ENCODE results near the gene PTPN11.

PTPN11 gene

DNA sequence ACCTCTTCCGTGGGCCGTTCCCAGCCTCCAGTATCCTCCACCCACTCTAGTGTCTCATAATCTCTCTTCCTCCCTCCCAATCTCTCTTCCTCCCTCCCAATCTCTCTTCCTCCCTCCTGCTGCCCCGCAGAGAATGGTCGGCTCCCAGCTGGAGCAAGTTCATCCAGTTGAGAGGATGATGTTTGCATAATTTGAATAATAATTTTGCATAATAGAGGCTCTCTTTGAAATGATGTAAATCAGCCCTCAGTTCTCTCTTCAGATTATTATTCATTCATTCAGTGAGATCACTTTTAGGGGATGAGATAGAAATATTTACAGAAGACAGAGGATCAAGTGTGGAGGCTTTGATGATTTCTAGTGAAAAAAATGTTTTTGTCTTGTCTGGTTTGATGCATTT lies 125.0 kb downstream of the PTPN11 start:
- DNase-seq (ENCODE audit: low read depth) = no peak
- TF ChIP-seq, protein P1, sequence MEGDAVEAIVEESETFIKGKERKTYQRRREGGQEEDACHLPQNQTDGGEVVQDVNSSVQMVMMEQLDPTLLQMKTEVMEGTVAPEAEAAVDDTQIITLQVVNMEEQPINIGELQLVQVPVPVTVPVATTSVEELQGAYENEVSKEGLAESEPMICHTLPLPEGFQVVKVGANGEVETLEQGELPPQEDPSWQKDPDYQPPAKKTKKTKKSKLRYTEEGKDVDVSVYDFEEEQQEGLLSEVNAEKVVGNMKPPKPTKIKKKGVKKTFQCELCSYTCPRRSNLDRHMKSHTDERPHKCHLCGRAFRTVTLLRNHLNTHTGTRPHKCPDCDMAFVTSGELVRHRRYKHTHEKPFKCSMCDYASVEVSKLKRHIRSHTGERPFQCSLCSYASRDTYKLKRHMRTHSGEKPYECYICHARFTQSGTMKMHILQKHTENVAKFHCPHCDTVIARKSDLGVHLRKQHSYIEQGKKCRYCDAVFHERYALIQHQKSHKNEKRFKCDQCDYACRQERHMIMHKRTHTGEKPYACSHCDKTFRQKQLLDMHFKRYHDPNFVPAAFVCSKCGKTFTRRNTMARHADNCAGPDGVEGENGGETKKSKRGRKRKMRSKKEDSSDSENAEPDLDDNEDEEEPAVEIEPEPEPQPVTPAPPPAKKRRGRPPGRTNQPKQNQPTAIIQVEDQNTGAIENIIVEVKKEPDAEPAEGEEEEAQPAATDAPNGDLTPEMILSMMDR (conservative IDR thresholded peaks at IDR 0.05; ENCODE audit: low read depth, low read length) = no peak

DNA sequence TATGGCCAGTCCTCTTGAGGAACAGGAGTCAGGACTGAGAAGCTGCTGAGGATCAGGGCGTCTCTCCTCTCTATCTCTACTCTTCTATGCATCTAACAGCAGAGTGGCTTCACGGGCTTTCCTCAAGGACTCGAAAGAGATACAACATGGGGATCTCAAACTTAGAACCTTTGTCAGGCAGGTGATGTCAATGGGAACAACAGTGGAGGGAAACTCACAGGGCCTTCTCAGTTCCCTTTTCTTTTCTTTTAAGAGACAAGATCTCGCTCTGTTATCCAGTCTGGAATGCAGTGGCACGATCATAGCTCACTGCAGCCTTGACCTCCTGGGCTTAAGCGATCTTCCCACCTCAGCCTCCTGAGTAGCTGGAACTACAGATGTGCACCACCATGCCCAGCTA lies 127.6 kb downstream of the PTPN11 start:
- TF ChIP-seq, protein P1 (conservative IDR thresholded peaks at IDR 0.05; ENCODE audit: low read depth, low read length) = no peak

More for the DNA sequence above, 125.0 kb downstream of the PTPN11 start:
- H3K4me3 ChIP-seq (ENCODE audit: low read depth, low read length) = no peak overlapping the region

DNA sequence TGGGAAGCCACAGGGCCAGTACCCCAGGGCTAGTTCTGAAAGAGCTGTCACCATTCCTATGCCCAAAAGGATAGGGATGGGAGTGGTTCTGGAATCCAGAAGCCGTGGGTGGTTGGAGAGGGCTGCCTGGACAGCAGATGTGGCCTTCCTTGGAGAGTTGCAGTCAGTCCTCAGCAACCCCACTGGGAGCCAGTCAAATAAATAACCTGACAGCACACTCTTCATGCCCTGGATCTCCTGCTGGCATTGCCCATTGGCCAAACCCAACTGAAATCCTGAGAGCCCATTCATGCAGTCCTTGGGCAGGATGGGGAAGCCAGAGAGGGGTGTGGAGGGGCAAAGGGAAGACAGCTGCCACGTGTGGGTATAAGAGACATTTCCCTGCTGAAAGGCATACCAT lies 128.2 kb downstream of the PTPN11 start:
- TF ChIP-seq, protein P1 (conservative IDR thresholded peaks at IDR 0.05; ENCODE audit: low read depth, low read length) = no peak
- no peak overlapping the region for H3K4me3 ChIP-seq (ENCODE audit: low read depth, low read length)
- DNase-seq (ENCODE audit: low read depth) = no peak

More for the DNA sequence above, 127.6 kb downstream of the PTPN11 start:
- no peak overlapping the region for H3K4me3 ChIP-seq (ENCODE audit: low read depth, low read length)
- DNase-seq (ENCODE audit: low read depth) = no peak

DNA sequence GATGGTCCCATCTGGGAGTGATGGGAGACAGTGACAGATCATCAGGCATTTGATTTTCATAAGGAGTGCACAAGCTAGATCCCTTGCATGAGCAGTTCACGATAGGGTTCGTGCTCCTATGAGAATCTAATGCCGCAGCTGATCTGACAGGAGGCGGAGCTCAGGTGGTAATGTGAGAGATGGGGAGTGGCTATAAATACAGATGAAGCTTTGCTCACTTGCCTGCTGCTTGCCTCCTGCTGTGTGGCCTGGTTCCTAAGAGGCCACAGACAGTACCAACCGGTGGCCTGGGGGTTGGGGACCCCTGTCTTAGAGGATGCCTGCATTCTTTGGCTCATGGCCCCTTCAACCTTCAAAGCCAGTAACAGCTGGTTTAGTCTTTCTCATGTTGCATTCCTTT lies 130.3 kb downstream of the PTPN11 start:
- no peak for DNase-seq (ENCODE audit: low read depth)
- H3K4me3 ChIP-seq (ENCODE audit: low read depth, low read length) = no peak overlapping the region
- TF ChIP-seq, protein P1 (conservative IDR thresholded peaks at IDR 0.05; ENCODE audit: low read depth, low read length) = no peak

DNA sequence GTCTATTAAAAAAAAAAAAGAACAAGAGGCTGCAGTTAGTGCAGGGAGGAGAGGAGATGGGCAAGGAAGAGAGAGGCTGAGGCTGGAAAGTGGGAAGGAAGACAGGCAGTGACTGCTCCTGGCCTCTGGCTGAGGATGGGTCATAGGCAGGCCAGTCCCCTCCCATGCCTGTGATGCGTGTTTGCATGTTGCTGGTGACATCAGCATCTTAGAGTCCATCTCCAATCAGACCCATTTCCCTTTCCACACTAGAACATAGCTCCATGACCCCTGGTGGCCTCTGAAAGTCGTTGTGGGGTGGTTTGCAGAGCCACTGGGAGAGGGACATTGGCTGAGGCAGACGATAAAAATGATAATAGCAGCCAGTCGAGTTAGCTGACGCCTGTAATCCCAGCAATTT lies 132.9 kb downstream of the PTPN11 start:
- TF ChIP-seq, protein P1 (conservative IDR thresholded peaks at IDR 0.05; ENCODE audit: low read depth, low read length) = no peak
- H3K4me3 ChIP-seq (ENCODE audit: low read depth, low read length) = no peak overlapping the region
- DNase-seq (ENCODE audit: low read depth) = no peak

DNA sequence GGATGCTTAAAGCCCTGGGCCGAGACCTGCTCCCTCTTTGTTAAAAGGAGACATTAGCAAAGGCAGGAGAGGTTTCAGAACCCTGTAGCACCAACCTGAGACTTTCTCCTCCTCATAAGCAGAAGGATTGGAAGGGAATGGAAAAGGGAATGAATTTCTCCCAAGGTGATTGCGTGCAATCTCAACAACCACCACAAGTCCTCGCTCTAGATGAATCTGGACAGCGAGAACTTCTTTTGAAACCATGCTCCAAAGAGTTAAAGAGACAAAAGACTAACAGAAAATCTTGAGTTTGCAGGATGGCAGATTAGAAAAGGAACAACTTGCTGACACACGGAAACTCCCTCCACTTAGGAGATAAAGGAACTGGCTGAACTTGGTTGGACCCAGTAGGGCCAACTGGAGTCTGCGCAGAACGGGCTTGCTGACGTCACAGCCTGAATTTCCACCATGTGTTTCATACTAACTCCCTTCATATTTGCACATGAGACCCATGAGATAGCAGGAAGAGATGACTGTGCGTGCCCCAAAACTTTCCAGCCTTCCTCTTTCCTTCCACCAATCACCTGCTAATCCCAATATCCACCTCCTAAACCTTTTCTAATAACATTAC lies 137.0 kb downstream of the PTPN11 start:
- no peak overlapping the region for H3K4me3 ChIP-seq (ENCODE audit: low read depth, low read length)
- no peak for DNase-seq (ENCODE audit: low read depth)
- TF ChIP-seq, protein P1 (conservative IDR thresholded peaks at IDR 0.05; ENCODE audit: low read depth, low read length) = no peak

DNA sequence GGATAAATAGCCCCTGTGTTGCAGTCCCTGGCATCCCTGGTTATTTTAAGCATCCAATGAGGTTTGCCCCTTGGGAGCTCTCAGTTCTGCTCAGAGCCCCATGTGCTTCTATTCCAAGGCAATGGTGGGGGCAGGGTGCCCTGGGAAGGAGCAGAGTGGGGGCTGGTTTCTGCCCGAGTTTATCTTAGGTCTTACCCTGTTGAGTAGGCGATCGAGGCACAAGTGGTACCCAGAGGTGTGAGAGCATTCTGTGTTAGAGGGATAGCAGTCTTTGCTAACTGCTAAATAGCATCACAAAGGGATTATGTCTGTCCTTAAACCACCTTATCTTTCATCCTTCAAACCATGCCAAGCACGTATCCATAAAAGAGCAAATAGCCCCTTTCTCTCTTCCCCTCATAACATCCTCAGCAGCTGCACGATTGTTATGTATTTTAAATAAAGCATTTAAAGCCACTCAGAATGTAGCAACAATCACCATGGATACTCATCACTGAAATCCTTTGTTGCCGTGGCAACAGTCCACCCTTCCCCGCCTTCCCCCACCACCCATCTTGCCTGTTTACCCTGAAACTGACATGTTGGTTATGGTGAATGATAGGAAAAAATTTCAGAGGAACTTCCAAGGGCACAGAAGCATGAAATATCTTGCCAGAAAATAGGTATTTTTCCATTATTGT lies 139.3 kb downstream of the PTPN11 start:
- no peak for DNase-seq (ENCODE audit: low read depth)
- TF ChIP-seq, protein P1 (conservative IDR thresholded peaks at IDR 0.05; ENCODE audit: low read depth, low read length) = no peak
- no peak overlapping the region for H3K4me3 ChIP-seq (ENCODE audit: low read depth, low read length)
